K562 (cell line): ENCODE data around the gene ADCY5. TPM values are rescaled to one million over a fixed set of nuclear protein-coding genes. Genes with fewer than 3 reads are reported as not detected.

Experiments
- ATAC-seq: fragments of 200-7000 bp; cut with Tn5 transposase; 3 replicates; pipeline ENCODE4 v1.9.1; 2020; ENCODE audit warnings: moderate library complexity
- BruUV-seq: library from RNA; stranded (reverse); fragments of 400-500 nt; replicated peaks from 2 replicates; lab custom pipeline; 2021; lab: Mats Ljungman, UMichigan
- CTCF ChIA-PET: fragments of 300-600 bp; formaldehyde crosslinking; extraction: SDS; loops from one replicate; lab custom pipeline; 2021; ENCODE audit warnings: low intra/inter-chr PET ratio; lab: Yijun Ruan, JAX
- POLR2A ChIA-PET: fragments of 300-600, 350-650 bp; sonication (Branson Sonifier 250); formaldehyde crosslinking; extraction: SDS; loops from one replicate; lab custom pipeline; 2021; ENCODE audit warnings: antibody characterized with exemption, inconsistent platforms; lab: Yijun Ruan, JAX
- DNase-seq, 4 experiments: peaks; one replicate each; pipeline versions ENCODE4 v3.0.0 to v3.0.0-alpha.2; 2011 to 2018; ENCODE audit warnings: low spot score in 3 of 4, mixed read lengths in 3 of 4; ENCODE audit errors: extremely low read depth in 1 of 4
- FAIRE-seq: peaks from 2 replicates; lab custom pipeline; 2011; peaks lifted over from hg19 to GRCh38; lab: Jason Lieb, UNC
- H2AFZ ChIP-seq: 2 replicates; pipeline ENCODE4 v1.6.0; 2011; ENCODE audit warnings: low read depth, low read length, control low read depth, inconsistent platforms
- H3K27ac ChIP-seq: fragments of 200-600 bp; 3 replicates; pipeline ENCODE4 v1.8.0; 2011; ENCODE audit warnings: low read depth, mild to moderate bottlenecking, control low read depth, inconsistent platforms, low read length, moderate library complexity, mixed read lengths; ENCODE audit errors: extremely low read depth
- H3K27me3 ChIP-seq, 2 experiments: fragments of 300-600 bp in 1 of 2; 2 replicates in 1 of 2; 3 replicates in 1 of 2; pipeline versions ENCODE4 v1.6.0 to v1.8.0; 2011; ENCODE audit warnings: inconsistent platforms in 2 of 2, low read length in 2 of 2, mild to moderate bottlenecking in 1 of 2, mixed read lengths in 1 of 2, moderate library complexity in 1 of 2; ENCODE audit not compliant: control insufficient read depth in 2 of 2, insufficient read depth in 2 of 2
- H3K36me3 ChIP-seq: fragments of 300-600 bp; 3 replicates; pipeline ENCODE4 v1.8.0; 2011; ENCODE audit warnings: mild to moderate bottlenecking, low read length, inconsistent platforms; ENCODE audit not compliant: control insufficient read depth, insufficient read depth
- H3K4me1 ChIP-seq, 2 experiments: fragments of 200-600 bp in 1 of 2; replicated peaks in 1 of 2; 2 replicates in 1 of 2; 3 replicates in 1 of 2; pipeline versions ENCODE4 v1.5.1 to v1.8.0; 2011; ENCODE audit warnings: inconsistent platforms in 2 of 2, low read length in 2 of 2, mild to moderate bottlenecking in 1 of 2, mixed read lengths in 1 of 2, moderate library complexity in 1 of 2; ENCODE audit not compliant: control insufficient read depth in 2 of 2, insufficient read depth in 2 of 2
- H3K4me2 ChIP-seq: 2 replicates; pipeline ENCODE4 v1.6.1; 2011; ENCODE audit warnings: low read length, control low read depth, inconsistent platforms, mixed read lengths; ENCODE audit not compliant: insufficient read depth
- H3K4me3 ChIP-seq: fragments of 200-600 bp; sonication (generic), shearing (Covaris generic); 2 replicates; pipeline ENCODE4 v1.5.1; 2016; ENCODE audit warnings: control low read depth, inconsistent platforms
- H3K79me2 ChIP-seq: fragments of 200-600 bp; 3 replicates; pipeline ENCODE4 v1.8.0; 2011; ENCODE audit warnings: low read length, inconsistent platforms; ENCODE audit not compliant: control insufficient read depth, insufficient read depth
- H3K9ac ChIP-seq, 2 experiments: 2 replicates each; pipeline versions ENCODE4 v1.6.0 to v1.6.1; 2011; ENCODE audit warnings: low read depth in 2 of 2, low read length in 2 of 2, control low read depth in 1 of 2, inconsistent platforms in 1 of 2, mild to moderate bottlenecking in 1 of 2, mixed read lengths in 1 of 2; ENCODE audit not compliant: insufficient read depth in 1 of 2
- H3K9me1 ChIP-seq: one replicate; pipeline ENCODE4 v1.6.0; 2011; ENCODE audit warnings: inconsistent platforms, mild to moderate bottlenecking, low read length, moderate library complexity; ENCODE audit not compliant: control insufficient read depth, insufficient read depth
- H3K9me3 ChIP-seq: replicated peaks from 2 replicates; pipeline ENCODE4 v1.5.1; 2011; ENCODE audit warnings: low read depth, low read length, inconsistent platforms; ENCODE audit not compliant: control insufficient read depth, insufficient read depth
- H4K20me1 ChIP-seq: replicated peaks from 2 replicates; pipeline ENCODE4 v1.6.1; 2011; ENCODE audit warnings: low read length, inconsistent platforms, mixed read lengths; ENCODE audit not compliant: control insufficient read depth, insufficient read depth
- E4F1 ChIP-seq: fragments of 250-450 bp; sonication (Bioruptor Pico); IDR thresholded peaks from 2 replicates; pipeline ENCODE4 v1.5.0; 2021; ENCODE audit warnings: mild to moderate bottlenecking, borderline replicate concordance
- HMG20B ChIP-seq: fragments of 250-450 bp; sonication (Bioruptor Pico); IDR thresholded peaks from 2 replicates; pipeline ENCODE4 v1.5.0; 2021; ENCODE audit warnings: mild to moderate bottlenecking
- MAFG ChIP-seq: fragments of 450-650 bp; conservative IDR thresholded peaks from 2 replicates; pipeline ENCODE4 v1.6.1; 2016; ENCODE audit warnings: missing genetic modification characterization, missing compliant biosample characterization
- NRF1 ChIP-seq, 2 experiments: fragments of 450-650 bp; IDR thresholded peaks in 1 of 2; conservative IDR thresholded peaks in 1 of 2; 2 replicates each; pipeline ENCODE4 v1.6.1; 2014; ENCODE audit warnings: mild to moderate bottlenecking in 2 of 2
- RBFOX2 ChIP-seq: fragments of 200-400 bp; formaldehyde crosslinking; IDR thresholded peaks from 2 replicates; pipeline ENCODE4 v1.6.1; 2017; ENCODE audit warnings: low read depth, mild to moderate bottlenecking, low read length, moderate library complexity
- SPI1 ChIP-seq: IDR thresholded peaks from 2 replicates; pipeline ENCODE4 v1.6.1; 2011; ENCODE audit warnings: low read depth, low read length, control low read depth, borderline replicate concordance
- ZBTB12 ChIP-seq: fragments of 250-450 bp; sonication (Bioruptor Pico); IDR thresholded peaks from 2 replicates; pipeline ENCODE4 v1.4.0; 2020
- ZZZ3 ChIP-seq: fragments of 450-650 bp; IDR thresholded peaks from 2 replicates; pipeline ENCODE4 v1.6.1; 2016; ENCODE audit warnings: antibody characterized with exemption, mild to moderate bottlenecking, moderate library complexity
- WGBS: fragments of 100-300 bp; shearing (Covaris generic); methylation state at CpG from one replicate; pipeline ENCODE4 v1.1.6; 2016; ENCODE audit warnings: low coverage, mixed read lengths; ENCODE audit not compliant: insufficient coverage; ENCODE audit errors: missing lambda C conversion rate; 5-methylcytosine and 5-hydroxymethylcytosine counted together
- in situ Hi-C: fragments of 300-500 bp; cut with MboI; formaldehyde crosslinking; loops from 4 replicates; pipeline ENCODE4 v1.15.0; 2018; ENCODE audit warnings: inconsistent platforms, mixed read lengths
- intact Hi-C: fragments of 100-400 bp; cut with micrococcal nuclease; formaldehyde crosslinking; loops from 2 replicates; pipeline ENCODE4 v1.14.2; 2022
- polyA plus RNA-seq, 8 experiments: library from polyadenylated mRNA; depleted of rRNA in 4 of 8; stranded (reverse) in 5 of 8; unstranded in 3 of 8; fragments of >200 nt; fragmentation: Nextera tagmentation in 2 of 8; fragmentation: Illumina TruSeq in 1 of 8; extraction: Ambion mirVana in 2 of 8; extraction: Trizol in 1 of 8; gene quantifications; 2 replicates each; pipeline versions ENCODE4 v1.2.1 to v1.2.3, GENCODE V29; 2011 to 2014; ENCODE audit warnings: inconsistent platforms in 1 of 8, missing spikeins in 1 of 8
- total RNA-seq, 7 experiments: library from RNA; depleted of rRNA in 6 of 7; stranded (reverse); fragments of >200 nt in 6 of 7; fragmentation: Illumina TruSeq in 2 of 7; extraction: Trizol in 2 of 7; gene quantifications; 2 replicates each; pipeline versions ENCODE4 v1.2.1 to v1.2.3, GENCODE V29; 2011 to 2021; ENCODE audit warnings: low replicate concordance in 1 of 7
- TF ChIP-seq, protein P1 (sequence below): sonication (generic); formaldehyde crosslinking; IDR thresholded peaks from 2 replicates; pipeline ENCODE4 v1.8.1; 2022; ENCODE audit warnings: missing genetic modification reagents

ADCY5 gene
- total and polyA plus RNA-seq, 9 of the 15 experiments (the other 6 are each of a cell fraction or from before 2014, with no cell fraction given): under 0.01 TPM; not detected in 8

- TF ChIP-seq HMG20B (CRISPR knock-in tag): no peak
- no peak for TF ChIP-seq NRF1 (conservative IDR thresholded peaks at IDR 0.05 in 1 of 2, IDR thresholded peaks at IDR 0.05 in 1 of 2)
- TF ChIP-seq, protein P1, sequence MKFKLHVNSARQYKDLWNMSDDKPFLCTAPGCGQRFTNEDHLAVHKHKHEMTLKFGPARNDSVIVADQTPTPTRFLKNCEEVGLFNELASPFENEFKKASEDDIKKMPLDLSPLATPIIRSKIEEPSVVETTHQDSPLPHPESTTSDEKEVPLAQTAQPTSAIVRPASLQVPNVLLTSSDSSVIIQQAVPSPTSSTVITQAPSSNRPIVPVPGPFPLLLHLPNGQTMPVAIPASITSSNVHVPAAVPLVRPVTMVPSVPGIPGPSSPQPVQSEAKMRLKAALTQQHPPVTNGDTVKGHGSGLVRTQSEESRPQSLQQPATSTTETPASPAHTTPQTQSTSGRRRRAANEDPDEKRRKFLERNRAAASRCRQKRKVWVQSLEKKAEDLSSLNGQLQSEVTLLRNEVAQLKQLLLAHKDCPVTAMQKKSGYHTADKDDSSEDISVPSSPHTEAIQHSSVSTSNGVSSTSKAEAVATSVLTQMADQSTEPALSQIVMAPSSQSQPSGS (CRISPR knock-in tag): no peak
- TF ChIP-seq ZBTB12 (CRISPR knock-in tag): no peak
- TF ChIP-seq MAFG: no peak
- TF ChIP-seq E4F1 (CRISPR knock-in tag): no peak
- no peak for TF ChIP-seq SPI1
- no peak for TF ChIP-seq RBFOX2
- TF ChIP-seq ZZZ3: no peak
- Histone ChIP-seq H3K9me3 (no peaks in the 10 kb centered on the region), H3K27me3 (peaks cover under 1 to 46% of the 10 kb centered on the region in 2 experiments; a peak in 3 of 5 replicates), H3K4me3 (no peak overlapping the region), H2AFZ (no peak overlapping the region), H3K36me3 (no peaks in the 10 kb centered on the region), H3K79me2 (no peaks in the 10 kb centered on the region), H3K27ac (no peak overlapping the region), H3K4me1 (no peaks in the 10 kb centered on the region; a peak in 1 of 5 replicates), H3K9ac (no peak overlapping the region), H3K4me2 (no peak overlapping the region), H3K9me1 (no peaks in the 10 kb centered on the region), H4K20me1 (no peaks in the 10 kb centered on the region)
- intact Hi-C loops: no loop called here
- in situ Hi-C loops: no loop called here
- CTCF ChIA-PET: no interaction called here
- no TSS peak for BruUV-seq
- WGBS: 0% methylated on average over 7 of the region's 13 CpGs
- ATAC-seq (no peak), FAIRE-seq (no peak), DNase-seq (no peak)
- POLR2A ChIA-PET: interaction anchor here (0.6 kb wide), 1 partner anchor 11 kb away, joined by 4 read pairs; no protein-coding TSS in a partner anchor
Observed at GRCh38 chr3:123424321-123424998, 24.4 kb downstream of the ADCY5 start.
